SK-N-SH (cell line): ENCODE results near the gene TMED9. TPM values are rescaled to one million over a fixed set of nuclear protein-coding genes. Genes with fewer than 3 reads are reported as not detected.

Experiments used
- CTCF ChIA-PET: fragments of 300-600, 350-600 bp; formaldehyde crosslinking; extraction: SDS; loops from one replicate; lab custom pipeline; 2021; lab: Yijun Ruan, JAX
- POLR2A ChIA-PET: fragments of 350-600 bp; sonication (Branson Sonifier 250); formaldehyde crosslinking; extraction: SDS; loops from one replicate; lab custom pipeline; 2020; ENCODE audit warnings: antibody characterized with exemption, inconsistent platforms; lab: Yijun Ruan, JAX
- DNase-seq: peaks from one replicate; pipeline ENCODE4 v3.0.0; 2012
- H2AFZ ChIP-seq: fragments of 200-600 bp; sonication (generic); 2 replicates; pipeline ENCODE4 v1.8.1; 2016; ENCODE audit warnings: antibody characterized with exemption, mild to moderate bottlenecking, low read depth
- H3F3A ChIP-seq: fragments of 200-600 bp; sonication (generic); replicated peaks from 2 replicates; pipeline ENCODE3; 2016; ENCODE audit warnings: antibody characterized with exemption, mild to moderate bottlenecking; ENCODE audit not compliant: insufficient read depth
- H3K27ac ChIP-seq, 2 experiments: fragments of 200-500 bp in 1 of 2; fragments of 200-600 bp in 1 of 2; sonication (Bioruptor generic) in 1 of 2; sonication (generic), shearing (Covaris generic) in 1 of 2; 2 replicates each; pipeline versions ENCODE4 v1.5.1 to v1.6.1; 2014 to 2016; ENCODE audit warnings: low read depth in 2 of 2, inconsistent platforms in 1 of 2, low read length in 1 of 2, mild to moderate bottlenecking in 1 of 2, mixed read lengths in 1 of 2
- H3K27me3 ChIP-seq: fragments of 200-600 bp; sonication (generic), shearing (Covaris generic); 2 replicates; pipeline ENCODE4 v1.6.1; 2016; ENCODE audit warnings: mixed run types; ENCODE audit not compliant: insufficient read depth
- H3K36me3 ChIP-seq, 2 experiments: fragments of 200-500 bp in 1 of 2; fragments of 200-600 bp in 1 of 2; sonication (Bioruptor generic) in 1 of 2; sonication (generic) in 1 of 2; replicated peaks in 1 of 2; 2 replicates each; pipeline versions ENCODE3 to v1.5.1; 2014 to 2016; ENCODE audit warnings: low read length in 1 of 2, mild to moderate bottlenecking in 1 of 2; ENCODE audit not compliant: insufficient read depth in 2 of 2, control insufficient read depth in 1 of 2
- H3K4me1 ChIP-seq, 2 experiments: fragments of 200-500 bp in 1 of 2; fragments of 200-600 bp in 1 of 2; sonication (Bioruptor generic) in 1 of 2; sonication (generic), shearing (Covaris generic) in 1 of 2; 2 replicates each; pipeline versions ENCODE4 v1.5.1 to v1.6.1; 2014 to 2016; ENCODE audit warnings: low read depth in 1 of 2, low read length in 1 of 2, mixed run types in 1 of 2; ENCODE audit not compliant: insufficient read depth in 2 of 2, control insufficient read depth in 1 of 2
- H3K4me2 ChIP-seq: fragments of 200-600 bp; sonication (generic), shearing (Covaris generic); 2 replicates; pipeline ENCODE4 v1.6.1; 2017; ENCODE audit warnings: mixed run types
- H3K4me3 ChIP-seq, 2 experiments: fragments of 200-500 bp in 1 of 2; fragments of 200-600 bp in 1 of 2; sonication (Bioruptor generic) in 1 of 2; sonication (generic), shearing (Covaris generic) in 1 of 2; 2 replicates each; pipeline versions ENCODE4 v1.5.1 to v1.8.1; 2014 to 2016; ENCODE audit warnings: low read depth in 2 of 2, inconsistent platforms in 1 of 2, low read length in 1 of 2, mild to moderate bottlenecking in 1 of 2, mixed read lengths in 1 of 2, moderate library complexity in 1 of 2
- H3K79me2 ChIP-seq: fragments of 200-600 bp; sonication (generic); 2 replicates; pipeline ENCODE4 v1.8.1; 2017; ENCODE audit warnings: mild to moderate bottlenecking; ENCODE audit not compliant: insufficient read depth
- H3K9ac ChIP-seq: fragments of 200-600 bp; sonication (generic); 2 replicates; pipeline ENCODE4 v1.6.1; 2017; ENCODE audit warnings: mixed run types
- H3K9me2 ChIP-seq: fragments of 200-600 bp; sonication (generic); 2 replicates; pipeline ENCODE4 v1.6.1; 2017; ENCODE audit warnings: mixed run types
- H3K9me3 ChIP-seq: fragments of 200-600 bp; sonication (generic); 2 replicates; pipeline ENCODE4 v1.6.1; 2017; ENCODE audit warnings: mixed run types, mild to moderate bottlenecking, moderate library complexity
- H4K20me1 ChIP-seq: fragments of 200-600 bp; sonication (generic); 2 replicates; pipeline ENCODE4 v1.6.1; 2017; ENCODE audit warnings: mild to moderate bottlenecking, mixed run types; ENCODE audit not compliant: insufficient read depth
- EP300 ChIP-seq, 2 experiments: IDR thresholded peaks; 2 replicates each; pipeline versions ENCODE4 v1.4.0 to v1.6.1; 2012; ENCODE audit warnings: borderline replicate concordance in 1 of 2, low read depth in 1 of 2, low read length in 1 of 2
- FOXM1 ChIP-seq: IDR thresholded peaks from 2 replicates; pipeline ENCODE4 v1.4.0; 2012; ENCODE audit warnings: low read depth, mild to moderate bottlenecking
- MXI1 ChIP-seq: IDR thresholded peaks from 2 replicates; pipeline ENCODE4 v1.6.1; 2012; ENCODE audit warnings: mild to moderate bottlenecking, low read depth, low read length, improper control_type of control experiment
- NFIC ChIP-seq: IDR thresholded peaks from 2 replicates; pipeline ENCODE4 v1.4.0; 2012; ENCODE audit warnings: borderline replicate concordance
- RXRA ChIP-seq: IDR thresholded peaks from 2 replicates; pipeline ENCODE4 v1.4.0; 2012; ENCODE audit warnings: low read depth, mild to moderate bottlenecking, borderline replicate concordance
- SMC3 ChIP-seq: IDR thresholded peaks from 2 replicates; pipeline ENCODE4 v1.6.1; 2012; ENCODE audit warnings: low read depth, low read length, improper control_type of control experiment
- WGBS: methylation state at CpG from one replicate; pipeline ENCODE4 v1.1.6; 2017; ENCODE audit warnings: low lambda C conversion rate; 5-methylcytosine and 5-hydroxymethylcytosine counted together
- polyA plus RNA-seq, 3 experiments: library from polyadenylated mRNA; depleted of rRNA; stranded (reverse); fragments of >200 nt; gene quantifications; 2 replicates each; pipeline ENCODE4 v1.2.3, GENCODE V29; 2012
- TF ChIP-seq, protein P1 (sequence below): IDR thresholded peaks from 2 replicates; pipeline ENCODE4 v1.4.0; 2012; ENCODE audit warnings: low read depth
- TF ChIP-seq, protein P2 (sequence below): IDR thresholded peaks from 2 replicates; pipeline ENCODE4 v1.6.1; 2012; ENCODE audit warnings: mild to moderate bottlenecking, low read depth, low read length, moderate library complexity
- TF ChIP-seq, protein P3 (sequence below): fragments of 200-600 bp; sonication (generic); IDR thresholded peaks from 2 replicates; pipeline ENCODE4 v1.6.1; 2017; ENCODE audit warnings: antibody characterized with exemption, mild to moderate bottlenecking, moderate library complexity

TMED9 gene
- polyA plus RNA-seq, 1 of the 3 experiments (the other 2 are of a cell fraction) = 264 TPM

DNA sequence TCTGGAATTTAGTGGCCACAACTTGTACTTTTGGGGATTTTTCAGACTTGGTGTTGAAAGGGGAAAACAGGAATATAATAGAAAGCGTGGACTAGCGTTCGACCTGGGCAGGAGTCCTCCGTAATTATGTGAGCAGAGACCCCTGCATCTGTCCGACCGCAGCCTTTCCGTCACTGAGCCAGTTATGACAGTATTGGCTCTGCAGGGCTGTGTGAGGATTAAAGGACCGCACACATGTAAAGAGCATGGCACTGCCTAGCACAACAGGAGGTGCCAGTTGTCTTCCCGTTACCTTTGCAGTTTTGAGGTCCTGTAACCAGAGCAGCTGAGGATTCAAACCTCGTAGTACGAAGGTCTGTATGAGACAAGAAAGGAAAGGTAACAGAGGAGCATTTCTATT is 9.1 kb downstream of the TMED9 start:
- POLR2A ChIA-PET = interaction anchor here (0.9 kb wide), 1 partner anchor 9 kb away, joined by 4 read pairs; no protein-coding TSS in a partner anchor
- Histone ChIP-seq H3F3A (peaks cover 17% of the 10 kb centered on the region), H3K27ac (0 out of 4 replicates have a peak overlapping the region, but pooled peaks of 1 of the 2 experiments have one; percentile 69), H3K4me2 (peak overlapping the region; percentile 88), H3K27me3 (no peaks in the 10 kb centered on the region), H2AFZ (no peak overlapping the region), H4K20me1 (no peaks in the 10 kb centered on the region), H3K36me3 (peaks cover 10% of the 10 kb centered on the region in 2 experiments), H3K4me3 (peak overlapping the region; percentile 81 to 87), H3K4me1 (peaks cover 3 to 19% of the 10 kb centered on the region in 2 experiments; a peak in 1 of 4 replicates), H3K9ac (no peak overlapping the region; the same call in 1 of the 2 replicates), H3K79me2 (peaks cover 19% of the 10 kb centered on the region), H3K9me3 (no peaks in the 10 kb centered on the region), H3K9me2 (no peaks in the 10 kb centered on the region)
- WGBS = 92% methylated on average over 11 of the region's 11 CpGs
- no peak for DNase-seq
- CTCF ChIA-PET = interaction anchor here (0.9 kb wide), 1 partner anchor 14 kb away, joined by 3 read pairs; no protein-coding TSS in a partner anchor
- TF ChIP-seq, protein P1, sequence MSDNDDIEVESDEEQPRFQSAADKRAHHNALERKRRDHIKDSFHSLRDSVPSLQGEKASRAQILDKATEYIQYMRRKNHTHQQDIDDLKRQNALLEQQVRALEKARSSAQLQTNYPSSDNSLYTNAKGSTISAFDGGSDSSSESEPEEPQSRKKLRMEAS = no peak
- TF ChIP-seq, protein P2, sequence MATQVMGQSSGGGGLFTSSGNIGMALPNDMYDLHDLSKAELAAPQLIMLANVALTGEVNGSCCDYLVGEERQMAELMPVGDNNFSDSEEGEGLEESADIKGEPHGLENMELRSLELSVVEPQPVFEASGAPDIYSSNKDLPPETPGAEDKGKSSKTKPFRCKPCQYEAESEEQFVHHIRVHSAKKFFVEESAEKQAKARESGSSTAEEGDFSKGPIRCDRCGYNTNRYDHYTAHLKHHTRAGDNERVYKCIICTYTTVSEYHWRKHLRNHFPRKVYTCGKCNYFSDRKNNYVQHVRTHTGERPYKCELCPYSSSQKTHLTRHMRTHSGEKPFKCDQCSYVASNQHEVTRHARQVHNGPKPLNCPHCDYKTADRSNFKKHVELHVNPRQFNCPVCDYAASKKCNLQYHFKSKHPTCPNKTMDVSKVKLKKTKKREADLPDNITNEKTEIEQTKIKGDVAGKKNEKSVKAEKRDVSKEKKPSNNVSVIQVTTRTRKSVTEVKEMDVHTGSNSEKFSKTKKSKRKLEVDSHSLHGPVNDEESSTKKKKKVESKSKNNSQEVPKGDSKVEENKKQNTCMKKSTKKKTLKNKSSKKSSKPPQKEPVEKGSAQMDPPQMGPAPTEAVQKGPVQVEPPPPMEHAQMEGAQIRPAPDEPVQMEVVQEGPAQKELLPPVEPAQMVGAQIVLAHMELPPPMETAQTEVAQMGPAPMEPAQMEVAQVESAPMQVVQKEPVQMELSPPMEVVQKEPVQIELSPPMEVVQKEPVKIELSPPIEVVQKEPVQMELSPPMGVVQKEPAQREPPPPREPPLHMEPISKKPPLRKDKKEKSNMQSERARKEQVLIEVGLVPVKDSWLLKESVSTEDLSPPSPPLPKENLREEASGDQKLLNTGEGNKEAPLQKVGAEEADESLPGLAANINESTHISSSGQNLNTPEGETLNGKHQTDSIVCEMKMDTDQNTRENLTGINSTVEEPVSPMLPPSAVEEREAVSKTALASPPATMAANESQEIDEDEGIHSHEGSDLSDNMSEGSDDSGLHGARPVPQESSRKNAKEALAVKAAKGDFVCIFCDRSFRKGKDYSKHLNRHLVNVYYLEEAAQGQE = no peak
- TF ChIP-seq FOXM1 (no peak), MXI1 (no peak), RXRA (no peak), SMC3 (no peak), EP300 (IDR thresholded peaks at IDR 0.05; ENCODE audit: borderline replicate concordance in 1 of 2, low read depth in 1 of 2, low read length in 1 of 2) (no peak), NFIC (no peak)
- TF ChIP-seq, protein P3, sequence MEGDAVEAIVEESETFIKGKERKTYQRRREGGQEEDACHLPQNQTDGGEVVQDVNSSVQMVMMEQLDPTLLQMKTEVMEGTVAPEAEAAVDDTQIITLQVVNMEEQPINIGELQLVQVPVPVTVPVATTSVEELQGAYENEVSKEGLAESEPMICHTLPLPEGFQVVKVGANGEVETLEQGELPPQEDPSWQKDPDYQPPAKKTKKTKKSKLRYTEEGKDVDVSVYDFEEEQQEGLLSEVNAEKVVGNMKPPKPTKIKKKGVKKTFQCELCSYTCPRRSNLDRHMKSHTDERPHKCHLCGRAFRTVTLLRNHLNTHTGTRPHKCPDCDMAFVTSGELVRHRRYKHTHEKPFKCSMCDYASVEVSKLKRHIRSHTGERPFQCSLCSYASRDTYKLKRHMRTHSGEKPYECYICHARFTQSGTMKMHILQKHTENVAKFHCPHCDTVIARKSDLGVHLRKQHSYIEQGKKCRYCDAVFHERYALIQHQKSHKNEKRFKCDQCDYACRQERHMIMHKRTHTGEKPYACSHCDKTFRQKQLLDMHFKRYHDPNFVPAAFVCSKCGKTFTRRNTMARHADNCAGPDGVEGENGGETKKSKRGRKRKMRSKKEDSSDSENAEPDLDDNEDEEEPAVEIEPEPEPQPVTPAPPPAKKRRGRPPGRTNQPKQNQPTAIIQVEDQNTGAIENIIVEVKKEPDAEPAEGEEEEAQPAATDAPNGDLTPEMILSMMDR = no peak
